ENCODE measurements around the gene ITPR2.

The ITPR2 gene

GRCh38 chr12:26830783-26831551 is 2.0 kb downstream of the ITPR2 start:
- peak overlapping the region; percentile 25 for H3K4me3 ChIP-seq (replicated peaks; ENCODE audit: low read depth, low read length)
- no peak for DNase-seq (ENCODE audit: extremely low read depth, low read depth)
- no peak for TF ChIP-seq CTCF (IDR thresholded peaks at IDR 0.05; ENCODE audit: low read depth, low read length, missing control alignments)

GRCh38 chr12:26830363-26830762 is 2.6 kb downstream of the ITPR2 start:
- no peak for TF ChIP-seq CTCF (IDR thresholded peaks at IDR 0.05; ENCODE audit: low read depth, low read length, missing control alignments)
- no peak for DNase-seq (ENCODE audit: extremely low read depth, low read depth)
- H3K4me3 ChIP-seq (replicated peaks; ENCODE audit: low read depth, low read length), result no peak overlapping the region

GRCh38 chr12:26828280-26829073 is 4.5 kb downstream of the ITPR2 start:
- no peak for DNase-seq (ENCODE audit: extremely low read depth, low read depth)
- TF ChIP-seq CTCF (IDR thresholded peaks at IDR 0.05; ENCODE audit: low read depth, low read length, missing control alignments), result no peak
- H3K4me3 ChIP-seq (replicated peaks; ENCODE audit: low read depth, low read length), result no peak overlapping the region

- no peak for DNase-seq (ENCODE audit: extremely low read depth, low read depth)
- no peak overlapping the region for H3K4me3 ChIP-seq (replicated peaks; ENCODE audit: low read depth, low read length)
- TF ChIP-seq CTCF (IDR thresholded peaks at IDR 0.05; ENCODE audit: low read depth, low read length, missing control alignments), result no peak
Measured at GRCh38 chr12:26826437-26826836, 6.6 kb downstream of the ITPR2 start.

- no peak overlapping the region for H3K4me3 ChIP-seq (replicated peaks; ENCODE audit: low read depth, low read length)
- TF ChIP-seq CTCF (IDR thresholded peaks at IDR 0.05; ENCODE audit: low read depth, low read length, missing control alignments), result no peak
- no peak for DNase-seq (ENCODE audit: extremely low read depth, low read depth)
Measured at GRCh38 chr12:26825459-26826016, 7.5 kb downstream of the ITPR2 start.

GRCh38 chr12:26823390-26823789 is 9.6 kb downstream of the ITPR2 start:
- DNase-seq (ENCODE audit: extremely low read depth, low read depth), result no peak
- TF ChIP-seq CTCF (IDR thresholded peaks at IDR 0.05; ENCODE audit: low read depth, low read length, missing control alignments), result no peak
- H3K4me3 ChIP-seq (replicated peaks; ENCODE audit: low read depth, low read length), result no peak overlapping the region

Data from HFF-Myc (cell line).